ENCODE measurements around the gene HJURP.

The HJURP gene

GRCh38 chr2:233802132-233802815 is 52.1 kb downstream of the HJURP start:
- no peak for TF ChIP-seq TSHZ2 (CRISPR knock-in tag; IDR thresholded peaks at IDR 0.05)
- TF ChIP-seq TOX (CRISPR knock-in tag; IDR thresholded peaks at IDR 0.05; ENCODE audit: borderline replicate concordance): no peak
- TF ChIP-seq PATZ1 (CRISPR knock-in tag; IDR thresholded peaks at IDR 0.05; ENCODE audit: borderline replicate concordance): no peak
- no peak for TF ChIP-seq BACH2 (CRISPR knock-in tag; IDR thresholded peaks at IDR 0.05; ENCODE audit: borderline replicate concordance)
- TF ChIP-seq CSDC2 (CRISPR knock-in tag; IDR thresholded peaks at IDR 0.05): no peak
- TF ChIP-seq ZNF70 (CRISPR knock-in tag; IDR thresholded peaks at IDR 0.05): no peak
- no peak for TF ChIP-seq ARNTL (CRISPR knock-in tag; IDR thresholded peaks at IDR 0.05; ENCODE audit: borderline replicate concordance, low read depth)
- no peak for TF ChIP-seq ZNF8 (CRISPR knock-in tag; IDR thresholded peaks at IDR 0.05)
- TF ChIP-seq POU6F1 (CRISPR knock-in tag; IDR thresholded peaks at IDR 0.05; ENCODE audit: borderline replicate concordance, low read depth): no peak
- no peak for TF ChIP-seq ISL1 (CRISPR knock-in tag; IDR thresholded peaks at IDR 0.05)
- ATAC-seq: no peak

GRCh38 chr2:233801357-233802131 is 52.8 kb downstream of the HJURP start:
- no peak for ATAC-seq
- TF ChIP-seq ISL1 (CRISPR knock-in tag; IDR thresholded peaks at IDR 0.05) (no peak), PATZ1 (CRISPR knock-in tag; IDR thresholded peaks at IDR 0.05; ENCODE audit: borderline replicate concordance) (no peak), PPARA (CRISPR knock-in tag; IDR thresholded peaks at IDR 0.05; ENCODE audit: borderline replicate concordance) (no peak), CSRNP3 (CRISPR knock-in tag; IDR thresholded peaks at IDR 0.05) (no peak), ESRRG (CRISPR knock-in tag; IDR thresholded peaks at IDR 0.05) (no peak), CREB5 (CRISPR knock-in tag; IDR thresholded peaks at IDR 0.05; ENCODE audit: low read depth) (no peak), RARB (CRISPR knock-in tag; IDR thresholded peaks at IDR 0.05) (no peak), TSHZ2 (CRISPR knock-in tag; IDR thresholded peaks at IDR 0.05) (no peak)

All from SK-N-SH treated with all-trans-retinoic acid at 6 μM for 48 hours (cell line).